Activated naive CD8-positive, alpha-beta T cell treated with anti-CD3 and anti-CD28 coated beads, Interleukin-2, amount 50 U/mL, for 24 hours (primary cell): Measurements from ENCODE around the gene TRIB2.

Experiments used
- ATAC-seq: fragments of 150-1000 bp; cut with Tn5 transposase; one replicate; pipeline ENCODE4 v1.10.0; 2021
- DNase-seq: peaks from one replicate; pipeline ENCODE4 v3.0.0; 2021
- H3K27ac Mint-ChIP-seq: one replicate; pipeline ENCODE4 v1.8.0; 2021; ENCODE audit warnings: mild to moderate bottlenecking, mixed read lengths
- H3K27me3 Mint-ChIP-seq: one replicate; pipeline ENCODE4 v1.8.0; 2021; ENCODE audit warnings: mixed read lengths
- H3K36me3 Mint-ChIP-seq: one replicate; pipeline ENCODE4 v1.8.0; 2021; ENCODE audit warnings: low read depth, mixed read lengths
- H3K4me1 Mint-ChIP-seq: one replicate; pipeline ENCODE4 v1.8.0; 2021; ENCODE audit warnings: mixed read lengths
- H3K4me3 Mint-ChIP-seq: one replicate; pipeline ENCODE4 v1.8.0; 2021; ENCODE audit warnings: mild to moderate bottlenecking, moderate library complexity, mixed read lengths
- H3K9me3 Mint-ChIP-seq: one replicate; pipeline ENCODE4 v1.8.0; 2021; ENCODE audit warnings: mixed read lengths

TRIB2 gene

DNA sequence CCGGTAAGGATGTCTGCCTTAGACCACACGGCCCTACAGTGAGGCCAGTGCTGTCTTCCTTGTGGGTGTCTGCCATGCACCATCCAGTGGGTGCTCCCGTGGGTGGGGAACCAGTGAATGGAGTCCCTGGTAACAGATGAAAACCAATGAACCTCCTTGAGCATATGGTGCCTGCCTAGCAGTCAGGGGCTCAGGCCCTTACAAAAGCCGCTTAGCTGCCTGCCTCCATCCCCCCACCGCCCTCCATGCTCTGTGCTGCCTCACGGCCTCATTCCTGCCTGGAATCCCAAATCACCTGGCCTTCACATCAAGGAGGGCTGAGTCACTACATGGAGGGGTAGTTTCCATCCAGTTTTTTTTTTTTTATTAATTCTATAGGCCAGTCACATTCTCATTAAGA, 30.8 kb upstream of the TRIB2 start:
- Mint-ChIP-seq H3K27ac (no peak overlapping the region), H3K9me3 (peaks cover 8% of the 10 kb centered on the region), H3K36me3 (peaks cover 2% of the 10 kb centered on the region), H3K27me3 (peaks cover 8% of the 10 kb centered on the region), H3K4me3 (no peak overlapping the region), H3K4me1 (no peaks in the 10 kb centered on the region)
- ATAC-seq, result no peak
- no peak for DNase-seq

DNA sequence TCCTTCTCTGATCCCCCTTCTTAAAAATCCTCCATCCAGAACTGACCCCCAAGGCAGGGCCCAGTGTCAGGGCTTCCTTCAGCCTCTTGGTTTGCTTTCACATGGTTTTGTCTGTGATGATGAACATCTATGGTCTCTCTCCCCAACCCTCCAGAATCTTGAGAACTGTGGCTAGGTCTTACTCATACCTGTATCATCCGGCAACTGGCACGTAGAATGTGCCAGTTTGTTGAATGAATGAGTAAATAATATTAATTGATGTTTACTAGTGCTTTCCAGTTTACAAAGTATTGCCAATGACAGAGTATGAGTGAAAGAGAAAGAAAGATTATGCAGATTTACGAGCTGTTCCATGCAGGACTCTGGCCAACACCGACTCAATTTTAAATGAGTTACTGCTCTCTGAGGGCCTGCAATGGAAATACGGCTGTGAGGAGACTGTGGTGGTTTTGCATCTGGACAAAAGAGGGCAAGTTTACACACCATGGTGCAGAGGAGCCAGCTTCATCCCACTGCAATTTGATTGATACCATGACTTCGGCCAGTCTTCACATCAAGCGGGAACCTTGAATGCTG, 29.9 kb upstream of the TRIB2 start:
- H3K9me3 Mint-ChIP-seq, result peaks cover 13% of the 10 kb centered on the region
- peaks cover 2% of the 10 kb centered on the region for H3K36me3 Mint-ChIP-seq
- peaks cover 8% of the 10 kb centered on the region for H3K27me3 Mint-ChIP-seq
- DNase-seq, result no peak
- no peak overlapping the region for H3K27ac Mint-ChIP-seq
- no peaks in the 10 kb centered on the region for H3K4me1 Mint-ChIP-seq
- H3K4me3 Mint-ChIP-seq, result no peak overlapping the region
- ATAC-seq, result no peak

DNA sequence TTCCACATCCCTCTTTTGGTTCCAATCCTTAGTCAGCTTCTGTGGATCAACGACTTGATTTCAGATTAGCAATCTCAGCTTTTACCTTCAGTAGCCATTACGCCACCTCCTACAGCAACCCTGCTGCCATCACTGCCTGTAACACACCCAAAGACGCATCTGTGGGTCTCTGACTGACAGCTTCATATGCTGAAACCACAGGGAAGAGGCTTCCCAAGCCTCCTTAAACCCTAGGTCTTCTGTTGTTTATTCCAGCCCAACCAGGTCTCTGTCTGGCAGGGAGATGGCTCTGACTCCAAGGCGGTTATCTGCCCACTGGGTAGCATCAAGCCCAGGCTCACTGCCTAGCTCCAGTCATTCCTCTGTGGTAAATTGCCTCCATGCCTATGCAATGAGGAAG, 28.6 kb upstream of the TRIB2 start:
- Mint-ChIP-seq H3K4me1 (no peaks in the 10 kb centered on the region), H3K9me3 (peaks cover 21% of the 10 kb centered on the region), H3K36me3 (peaks cover 7% of the 10 kb centered on the region), H3K27ac (no peak overlapping the region), H3K4me3 (no peak overlapping the region), H3K27me3 (peaks cover 6% of the 10 kb centered on the region)
- DNase-seq (no peak), ATAC-seq (no peak)

DNA sequence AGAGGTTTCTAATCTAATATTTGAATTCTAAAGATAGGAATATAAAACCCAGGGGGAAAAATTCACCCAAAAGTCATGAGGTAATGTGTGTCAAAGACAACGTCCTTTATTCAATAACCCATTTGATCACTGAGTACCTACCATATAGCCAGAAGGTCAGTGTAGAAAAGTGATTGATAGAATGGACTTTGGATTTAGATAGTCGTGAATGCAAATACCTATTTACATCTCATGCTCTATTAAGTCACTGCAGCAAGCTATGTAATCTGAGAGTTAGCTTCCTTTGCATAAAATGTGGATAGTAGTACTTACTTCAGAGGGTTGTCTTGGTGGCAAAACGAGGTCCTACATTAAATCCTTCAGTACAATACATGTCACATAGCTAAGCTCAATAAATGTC, 27.8 kb upstream of the TRIB2 start:
- DNase-seq (no peak), ATAC-seq (no peak)
- H3K27ac Mint-ChIP-seq, result no peak overlapping the region
- peaks cover 5% of the 10 kb centered on the region for H3K27me3 Mint-ChIP-seq
- peaks cover 7% of the 10 kb centered on the region for H3K36me3 Mint-ChIP-seq
- no peaks in the 10 kb centered on the region for H3K4me1 Mint-ChIP-seq
- H3K9me3 Mint-ChIP-seq, result peaks cover 25% of the 10 kb centered on the region
- H3K4me3 Mint-ChIP-seq, result no peak overlapping the region

DNA sequence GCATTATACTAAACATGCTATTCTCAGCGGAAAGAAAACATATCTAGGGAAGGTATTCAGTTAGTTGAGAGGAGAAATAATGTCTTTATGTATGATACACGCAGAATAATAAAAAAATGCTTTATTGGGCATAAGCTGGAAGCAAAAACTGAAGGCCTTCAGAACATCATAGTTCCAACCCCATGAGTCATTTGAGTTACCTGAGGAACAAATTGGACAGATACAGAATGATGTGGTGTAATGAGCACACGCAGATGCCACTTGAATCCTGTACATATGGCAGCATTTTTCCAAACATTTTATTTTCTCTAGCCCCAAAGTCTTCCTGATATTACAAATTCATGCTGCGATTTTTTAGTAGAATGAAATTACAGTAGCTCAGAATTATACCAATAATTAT, 23.2 kb upstream of the TRIB2 start:
- no peak overlapping the region for H3K27ac Mint-ChIP-seq
- no peaks in the 10 kb centered on the region for H3K27me3 Mint-ChIP-seq
- peaks cover 4% of the 10 kb centered on the region for H3K4me1 Mint-ChIP-seq
- H3K4me3 Mint-ChIP-seq, result no peak overlapping the region
- H3K9me3 Mint-ChIP-seq, result peaks cover 25% of the 10 kb centered on the region
- no peak for ATAC-seq
- H3K36me3 Mint-ChIP-seq, result peaks cover 7% of the 10 kb centered on the region
- no peak for DNase-seq

DNA sequence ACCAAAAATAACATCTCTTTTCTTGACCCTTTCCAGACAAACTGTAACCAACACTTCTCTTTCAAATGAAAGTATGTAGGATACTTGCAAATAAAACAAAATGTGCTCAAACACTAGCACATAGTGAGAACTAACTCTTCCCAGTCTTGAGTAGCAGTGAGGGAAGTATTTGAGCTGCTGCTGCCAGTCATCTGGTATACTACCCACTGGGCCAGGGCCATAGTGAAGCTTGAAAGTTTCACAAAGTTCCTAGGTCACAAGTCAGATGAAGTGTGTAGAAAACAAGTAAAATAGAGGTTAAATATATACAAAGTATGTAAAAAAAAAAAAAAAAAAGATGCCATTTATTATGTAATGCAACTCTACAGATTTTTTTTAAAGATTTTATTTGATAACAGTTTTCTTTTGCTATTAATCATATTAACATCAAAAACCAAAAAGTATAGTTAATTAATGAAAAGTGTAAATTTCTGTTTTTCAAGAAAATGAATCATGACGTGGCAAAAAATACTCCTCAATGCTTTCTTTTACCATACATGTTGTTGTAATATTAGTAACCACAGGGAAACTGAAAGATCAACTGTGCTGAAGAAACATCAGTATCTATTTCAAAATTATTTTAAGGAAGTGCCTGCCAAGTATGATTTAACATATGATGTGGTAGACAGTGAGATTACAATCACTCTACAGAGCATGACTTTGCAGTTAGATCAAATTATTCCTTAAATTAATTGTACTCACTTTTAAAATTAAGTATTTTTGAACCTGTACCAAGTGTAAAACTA, 21.6 kb upstream of the TRIB2 start:
- H3K4me3 Mint-ChIP-seq, result no peak overlapping the region
- H3K36me3 Mint-ChIP-seq, result peaks cover 5% of the 10 kb centered on the region
- DNase-seq, result no peak
- peaks cover 11% of the 10 kb centered on the region for H3K27me3 Mint-ChIP-seq
- H3K27ac Mint-ChIP-seq, result no peak overlapping the region
- peaks cover 4% of the 10 kb centered on the region for H3K4me1 Mint-ChIP-seq
- ATAC-seq, result no peak
- H3K9me3 Mint-ChIP-seq, result peaks cover 20% of the 10 kb centered on the region

GRCh38 chr2:12697617-12698016, 19.1 kb upstream of the TRIB2 start:
- Mint-ChIP-seq H3K4me1 (peaks cover 21% of the 10 kb centered on the region), H3K27me3 (peaks cover 16% of the 10 kb centered on the region), H3K4me3 (no peak overlapping the region), H3K9me3 (peaks cover 5% of the 10 kb centered on the region), H3K36me3 (no peaks in the 10 kb centered on the region), H3K27ac (no peak overlapping the region)
- no peak for ATAC-seq
- no peak for DNase-seq

DNA sequence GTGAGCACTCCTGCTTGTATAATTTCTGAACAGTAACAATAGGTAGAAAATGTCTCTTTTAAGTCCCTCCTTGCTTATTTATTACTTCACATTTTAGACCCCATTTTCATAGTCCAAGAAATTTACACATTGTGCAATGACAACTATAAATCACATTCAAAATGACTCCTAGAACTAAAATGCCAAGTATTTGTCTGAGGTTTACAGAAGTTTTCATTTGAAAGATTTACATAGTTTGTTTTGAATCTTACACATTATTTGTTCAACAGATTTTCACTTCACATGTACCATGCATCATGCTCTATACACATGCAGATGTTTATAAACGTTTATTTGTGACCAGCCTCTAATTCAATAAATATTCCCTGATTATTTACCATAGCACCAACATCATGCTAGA, 15.7 kb upstream of the TRIB2 start:
- H3K27ac Mint-ChIP-seq, result no peak overlapping the region
- DNase-seq (no peak), ATAC-seq (no peak)
- no peak overlapping the region for H3K4me3 Mint-ChIP-seq
- peaks cover 41% of the 10 kb centered on the region for H3K4me1 Mint-ChIP-seq
- H3K36me3 Mint-ChIP-seq, result peaks cover 2% of the 10 kb centered on the region
- no peaks in the 10 kb centered on the region for H3K9me3 Mint-ChIP-seq
- H3K27me3 Mint-ChIP-seq, result peaks cover 16% of the 10 kb centered on the region

DNA sequence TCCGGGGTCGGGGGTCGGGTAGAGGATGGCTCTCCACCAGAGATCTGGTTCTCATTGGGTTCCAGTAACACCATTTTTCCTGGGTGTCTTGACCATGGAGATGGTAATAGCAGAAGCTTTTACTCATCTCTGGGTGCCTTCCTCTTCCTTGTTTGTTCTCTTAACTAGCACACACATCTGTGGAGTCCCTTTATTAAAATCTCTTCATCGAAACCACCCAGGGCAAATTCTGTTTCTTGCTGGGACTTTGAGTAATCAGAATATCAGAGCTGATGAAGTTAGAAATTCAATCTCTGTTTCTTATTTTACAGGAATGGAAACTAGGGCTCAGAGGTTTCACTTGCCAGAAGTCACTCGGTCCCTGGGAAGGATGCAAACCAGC, 15.0 kb upstream of the TRIB2 start:
- Mint-ChIP-seq H3K27me3 (peaks cover 16% of the 10 kb centered on the region), H3K9me3 (no peaks in the 10 kb centered on the region), H3K4me1 (peaks cover 41% of the 10 kb centered on the region), H3K36me3 (peaks cover 2% of the 10 kb centered on the region), H3K4me3 (no peak overlapping the region), H3K27ac (peak overlapping the region; percentile 32)
- no peak for DNase-seq
- ATAC-seq, result no peak

- DNase-seq, result peak; percentile 25
- H3K27me3 Mint-ChIP-seq, result peaks cover 16% of the 10 kb centered on the region
- H3K4me1 Mint-ChIP-seq, result peaks cover 41% of the 10 kb centered on the region
- ATAC-seq, result peak; percentile 92
- H3K27ac Mint-ChIP-seq, result peak overlapping the region; percentile 32
- H3K9me3 Mint-ChIP-seq, result no peaks in the 10 kb centered on the region
- H3K4me3 Mint-ChIP-seq, result no peak overlapping the region
- peaks cover 2% of the 10 kb centered on the region for H3K36me3 Mint-ChIP-seq
Observed at GRCh38 chr2:12702168-12703121, 14.3 kb upstream of the TRIB2 start.

- ATAC-seq (no peak), DNase-seq (no peak)
- Mint-ChIP-seq H3K36me3 (peaks cover 2% of the 10 kb centered on the region), H3K4me3 (no peak overlapping the region), H3K9me3 (no peaks in the 10 kb centered on the region), H3K27me3 (peaks cover 12% of the 10 kb centered on the region), H3K4me1 (peaks cover 51% of the 10 kb centered on the region), H3K27ac (no peak overlapping the region)
Observed at GRCh38 chr2:12704378-12704777, 12.4 kb upstream of the TRIB2 start.

DNA sequence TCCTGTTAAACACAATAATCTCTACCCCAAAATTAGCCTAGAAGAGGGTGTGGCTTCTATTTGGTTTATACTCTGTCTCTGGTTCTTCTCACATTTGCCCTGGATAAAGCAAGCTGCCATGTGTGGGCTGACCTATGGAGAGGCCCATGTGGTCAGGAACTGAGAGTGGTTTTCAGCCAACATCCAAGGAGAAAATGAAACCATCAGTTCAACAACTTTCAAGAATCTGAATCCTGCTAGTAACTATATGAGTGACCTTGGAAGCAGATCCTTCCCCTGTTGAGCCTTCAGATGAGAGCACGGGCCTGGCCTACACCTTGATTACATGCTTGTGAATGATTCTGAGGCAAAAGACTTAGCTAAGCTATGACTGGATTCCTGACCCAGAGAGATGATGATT, 11.5 kb upstream of the TRIB2 start:
- DNase-seq (no peak), ATAC-seq (no peak)
- Mint-ChIP-seq H3K36me3 (peaks cover 2% of the 10 kb centered on the region), H3K4me1 (peaks cover 60% of the 10 kb centered on the region), H3K27ac (no peak overlapping the region), H3K4me3 (no peak overlapping the region), H3K9me3 (no peaks in the 10 kb centered on the region), H3K27me3 (peaks cover 5% of the 10 kb centered on the region)

DNA sequence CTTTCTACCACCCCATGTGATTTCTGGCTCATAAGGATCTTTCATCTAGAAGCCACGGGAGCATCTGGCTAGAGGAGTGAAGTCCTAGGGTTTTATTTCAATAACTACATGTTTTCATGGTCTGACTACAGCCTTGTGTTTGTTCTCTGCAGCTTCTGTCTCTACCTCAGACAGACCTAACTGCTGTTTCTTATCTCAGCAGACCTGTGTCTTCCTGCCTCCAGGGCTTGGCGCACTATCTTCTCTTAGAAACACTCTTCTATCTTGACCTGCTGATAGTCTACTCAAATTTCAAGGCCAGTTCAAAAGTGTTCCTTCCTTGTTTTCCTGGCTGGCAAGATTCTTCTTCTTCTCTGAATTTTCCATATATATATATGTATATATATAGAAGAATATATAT, 11.0 kb upstream of the TRIB2 start:
- Mint-ChIP-seq H3K4me3 (no peak overlapping the region), H3K27ac (no peak overlapping the region), H3K27me3 (peaks cover 1% of the 10 kb centered on the region), H3K4me1 (peaks cover 65% of the 10 kb centered on the region), H3K36me3 (peaks cover 2% of the 10 kb centered on the region), H3K9me3 (no peaks in the 10 kb centered on the region)
- ATAC-seq (no peak), DNase-seq (no peak)

- no peaks in the 10 kb centered on the region for H3K9me3 Mint-ChIP-seq
- peaks cover 44% of the 10 kb centered on the region for H3K4me1 Mint-ChIP-seq
- no peak overlapping the region for H3K27ac Mint-ChIP-seq
- H3K36me3 Mint-ChIP-seq, result peaks cover 2% of the 10 kb centered on the region
- H3K27me3 Mint-ChIP-seq, result no peaks in the 10 kb centered on the region
- DNase-seq (no peak), ATAC-seq (no peak)
- H3K4me3 Mint-ChIP-seq, result no peak overlapping the region
Observed at GRCh38 chr2:12708508-12709206, 8.1 kb upstream of the TRIB2 start.
